Right lung (tissue), 5 donors: ENCODE results near the gene ATXN1. TPM values are rescaled to one million over a fixed set of nuclear protein-coding genes. Genes with fewer than 3 reads are reported as not detected.
"Not testable (repeated sequence)": the region's sequence is repeated elsewhere in the genome, so short reads cannot be mapped to it uniquely, and the experiment has no call there.

ENCODE experiments used
- DNase-seq, 2 donors: peaks; one replicate each; pipeline ENCODE4 v3.0.0-alpha.2; 2013
- polyA plus RNA-seq, 5 donors: library from polyadenylated mRNA; unstranded; fragments of 120-200 nt; gene quantifications; one replicate each; pipeline versions ENCODE4 v1.2.1 to v1.2.3, GENCODE V29; 2013; ENCODE audit warnings: inconsistent platforms in 1 of 5, low replicate concordance in 1 of 5; ENCODE audit not compliant: insufficient read length in 5 of 5, insufficient read depth in 1 of 5

The ATXN1 gene
- polyA plus RNA-seq, 5 donors, result 17.6 to 28.3 (median 25.1) TPM

- DNase-seq, result not testable (repeated sequence)
Observed at GRCh38 chr6:16259604-16260003, 501.7 kb downstream of the ATXN1 start.

DNA sequence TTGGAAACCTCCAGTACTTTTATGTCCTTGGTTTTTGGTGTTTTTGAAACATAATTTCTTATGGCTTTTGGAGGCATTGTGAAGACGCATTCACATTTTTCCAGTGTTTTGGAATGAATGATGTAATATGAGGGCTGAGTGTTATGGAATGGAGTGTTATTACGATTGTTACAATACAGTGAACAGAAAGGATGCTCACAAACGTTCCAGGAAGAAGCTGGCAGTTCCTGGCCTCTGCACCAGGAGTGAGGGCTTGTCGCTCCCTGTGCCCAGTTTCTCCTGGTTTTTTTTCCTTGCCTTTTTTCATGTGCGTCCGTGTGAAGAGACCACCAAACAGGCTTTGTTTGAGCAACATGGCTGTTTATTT, 502.6 kb downstream of the ATXN1 start:
- no peak for DNase-seq

GRCh38 chr6:16257999-16258708, 503.1 kb downstream of the ATXN1 start:
- no peak for DNase-seq

GRCh38 chr6:16256781-16257180, 504.5 kb downstream of the ATXN1 start:
- DNase-seq, result no peak

DNA sequence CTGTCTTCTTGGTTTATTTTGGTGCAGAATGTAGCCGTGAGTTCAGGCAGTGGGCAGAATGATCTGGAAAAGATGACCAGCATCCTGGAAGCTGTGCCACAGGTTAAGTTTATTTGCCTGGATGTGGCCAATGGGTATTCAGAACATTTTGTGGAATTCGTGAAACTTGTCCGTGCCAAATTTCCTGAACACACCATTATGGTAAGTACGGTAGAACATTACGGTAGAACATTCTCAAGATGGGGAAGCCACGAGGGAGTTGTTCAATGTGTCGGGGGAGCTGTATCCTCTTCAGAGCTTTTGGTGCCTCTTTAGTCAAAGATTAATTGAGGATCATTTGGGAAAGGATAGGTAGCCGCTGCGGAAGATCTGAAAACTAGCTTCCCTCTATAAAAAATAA, 506.7 kb downstream of the ATXN1 start:
- DNase-seq, result no peak

GRCh38 chr6:16253399-16254144, 507.7 kb downstream of the ATXN1 start:
- no peak for DNase-seq

GRCh38 chr6:16252686-16253299, 508.5 kb downstream of the ATXN1 start:
- DNase-seq, result no peak

DNA sequence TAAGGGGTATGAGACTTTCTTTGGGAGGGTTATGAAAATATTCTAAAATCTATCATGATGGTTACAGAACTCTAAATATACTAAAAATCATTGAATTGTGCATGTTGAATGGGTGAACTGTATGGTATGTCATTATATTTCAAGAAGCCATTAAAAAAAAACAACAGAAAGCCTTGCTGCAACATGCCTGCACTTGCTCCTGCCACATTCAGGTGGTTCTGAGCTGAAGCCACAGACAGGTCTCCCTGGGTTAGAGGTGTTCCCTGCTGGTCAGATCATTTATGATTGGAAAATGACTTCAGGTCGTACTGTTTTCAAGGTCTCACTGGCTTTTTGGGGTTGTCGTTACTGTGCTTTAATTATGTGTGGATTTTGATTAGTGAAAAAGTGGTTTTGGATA, 509.6 kb downstream of the ATXN1 start:
- no peak for DNase-seq

DNA sequence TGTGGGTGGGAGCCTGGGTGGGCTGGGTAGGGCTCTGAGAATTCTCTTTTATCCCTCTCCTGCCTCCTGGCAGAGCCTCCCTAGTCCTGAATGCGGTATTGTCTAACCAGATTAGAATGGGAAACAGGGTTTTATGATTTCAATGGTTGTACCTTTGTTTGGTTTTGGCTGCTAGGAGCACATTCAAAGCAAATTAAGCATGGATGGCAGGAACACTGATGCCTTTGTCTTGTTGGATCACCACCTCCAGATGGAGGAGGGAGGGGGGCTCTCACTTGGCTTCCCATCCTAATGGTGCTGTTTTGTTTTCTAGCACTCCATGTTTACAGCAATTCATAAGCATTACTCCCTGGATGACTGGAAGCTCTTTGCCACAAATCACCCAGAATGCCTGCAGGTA, 511.3 kb downstream of the ATXN1 start:
- no peak for DNase-seq
